Activated T-cell treated with anti-CD3 and anti-CD28 coated beads, Interleukin-2, amount 50 U/mL, for 72 hours (primary cell): ENCODE measurements around the gene SMYD4. TPM values are rescaled to one million over a fixed set of nuclear protein-coding genes. Genes with fewer than 3 reads are reported as not detected.
"Not testable (repeated sequence)": the region's sequence is repeated elsewhere in the genome, so short reads cannot be mapped to it uniquely, and the experiment has no call there.

Experiments used
- ATAC-seq, 2 donors: fragments of 150-1000 bp; cut with Tn5 transposase; replicated peaks in 1 of 2; 2 replicates each; pipeline ENCODE4 v1.10.0; 2021; ENCODE audit warnings: moderate library complexity in 2 of 2, mild to moderate bottlenecking in 1 of 2
- DNase-seq, 2 donors: peaks; one replicate each; pipeline ENCODE4 v3.0.0; 2021 to 2022; ENCODE audit warnings: mixed read lengths in 1 of 2
- H3K27ac Mint-ChIP-seq: one replicate; pipeline ENCODE4 v1.8.0; 2022; ENCODE audit warnings: mild to moderate bottlenecking, moderate library complexity, mixed read lengths
- H3K27me3 Mint-ChIP-seq: one replicate; pipeline ENCODE4 v1.8.0; 2022; ENCODE audit warnings: low read depth, mixed read lengths
- H3K36me3 Mint-ChIP-seq, 2 donors: one replicate each; pipeline ENCODE4 v1.8.0; 2022; ENCODE audit warnings: mixed read lengths in 2 of 2, mild to moderate bottlenecking in 1 of 2; ENCODE audit not compliant: insufficient read depth in 2 of 2
- H3K4me1 Mint-ChIP-seq: one replicate; pipeline ENCODE4 v1.8.0; 2022; ENCODE audit warnings: low read depth, mixed read lengths
- H3K4me3 Mint-ChIP-seq, 2 donors: one replicate each; pipeline ENCODE4 v1.8.0; 2022; ENCODE audit warnings: mild to moderate bottlenecking in 2 of 2, mixed read lengths in 2 of 2, moderate library complexity in 2 of 2
- H3K9me3 Mint-ChIP-seq, 2 donors: one replicate each; pipeline ENCODE4 v1.8.0; 2022; ENCODE audit warnings: mixed read lengths in 2 of 2
- total RNA-seq, 2 donors: library from RNA; stranded (reverse); gene quantifications; one replicate each; pipeline ENCODE4 v1.2.3, GENCODE V29; 2022

SMYD4 gene
- total RNA-seq, 2 donors from 2014 or later, result 23.0 to 30.6 TPM

- not testable (repeated sequence) for ATAC-seq, H3K36me3 Mint-ChIP-seq, DNase-seq, H3K27ac Mint-ChIP-seq, H3K9me3 Mint-ChIP-seq, H3K4me1 Mint-ChIP-seq, H3K27me3 Mint-ChIP-seq, H3K4me3 Mint-ChIP-seq
Observed at GRCh38 chr17:1809815-1810214, 19.9 kb downstream of the SMYD4 start.

- Mint-ChIP-seq H3K4me3 (no peak overlapping the region), H3K36me3 (peaks cover 0 to 5% of the 10 kb centered on the region in 2 donors), H3K9me3 (no peaks in the 10 kb centered on the region), H3K27me3 (no peaks in the 10 kb centered on the region), H3K4me1 (no peaks in the 10 kb centered on the region), H3K27ac (no peak overlapping the region)
- DNase-seq (no peak), ATAC-seq (no peak)
Observed at GRCh38 chr17:1808644-1809043, 21.1 kb downstream of the SMYD4 start.

GRCh38 chr17:1807890-1808289 lies 21.8 kb downstream of the SMYD4 start:
- Mint-ChIP-seq H3K36me3 (peaks cover 0 to 5% of the 10 kb centered on the region in 2 donors), H3K4me1 (no peaks in the 10 kb centered on the region), H3K9me3 (no peaks in the 10 kb centered on the region), H3K4me3 (no peak overlapping the region), H3K27ac (no peak overlapping the region), H3K27me3 (no peaks in the 10 kb centered on the region)
- ATAC-seq, result no peak
- DNase-seq, result no peak

GRCh38 chr17:1803280-1803679 lies 26.4 kb downstream of the SMYD4 start:
- ATAC-seq (no peak), DNase-seq (no peak)
- no peak overlapping the region for H3K4me3 Mint-ChIP-seq
- H3K9me3 Mint-ChIP-seq, result no peaks in the 10 kb centered on the region
- no peak overlapping the region for H3K27ac Mint-ChIP-seq
- H3K27me3 Mint-ChIP-seq, result no peaks in the 10 kb centered on the region
- no peaks in the 10 kb centered on the region for H3K4me1 Mint-ChIP-seq
- peaks cover 0 to 8% of the 10 kb centered on the region in 2 donors for H3K36me3 Mint-ChIP-seq

DNA sequence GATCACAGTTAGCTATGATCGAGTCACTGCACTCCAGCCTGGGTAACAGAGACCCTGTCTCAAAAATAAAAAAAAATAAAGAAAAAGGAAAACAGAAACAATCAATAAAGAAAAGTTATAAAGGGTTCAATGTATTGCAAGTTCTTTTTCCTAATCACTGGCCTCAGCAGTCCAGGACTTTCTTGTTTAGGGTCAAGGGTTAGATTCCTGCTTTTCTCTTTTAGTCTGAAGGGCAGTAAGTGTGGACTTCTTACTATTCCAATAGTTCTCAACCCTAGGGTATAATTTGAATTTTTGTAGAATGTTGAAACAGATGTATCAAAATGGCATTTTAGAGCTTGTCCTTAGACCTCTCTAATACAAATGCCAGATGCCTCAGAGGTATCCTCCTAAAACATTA lies 27.3 kb downstream of the SMYD4 start:
- H3K4me1 Mint-ChIP-seq, result no peaks in the 10 kb centered on the region
- H3K27me3 Mint-ChIP-seq, result no peaks in the 10 kb centered on the region
- DNase-seq (no peak), ATAC-seq (no peak)
- no peaks in the 10 kb centered on the region for H3K9me3 Mint-ChIP-seq
- H3K4me3 Mint-ChIP-seq, result no peak overlapping the region
- peaks cover under 1 to 9% of the 10 kb centered on the region in 2 donors for H3K36me3 Mint-ChIP-seq
- no peak overlapping the region for H3K27ac Mint-ChIP-seq

DNA sequence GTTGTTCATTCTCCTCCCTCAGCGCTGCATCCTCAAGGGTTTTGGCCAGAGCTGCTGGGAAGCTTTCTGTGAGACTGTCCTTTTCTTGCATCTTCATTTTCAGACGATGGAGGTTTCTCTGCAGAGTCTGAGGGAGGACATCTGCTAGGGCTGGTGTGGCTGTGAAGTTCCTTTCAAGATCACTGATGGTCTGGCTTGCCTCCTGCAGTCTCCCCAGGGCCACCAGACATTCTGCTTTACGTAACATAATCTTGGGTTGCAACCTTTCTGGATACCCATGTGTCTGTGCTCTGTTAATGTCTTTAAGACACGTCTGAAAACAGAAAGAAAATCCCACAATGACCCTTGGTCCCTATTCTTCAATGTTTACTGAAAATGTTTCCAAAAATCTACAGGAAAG lies 29.0 kb downstream of the SMYD4 start:
- no peaks in the 10 kb centered on the region for H3K9me3 Mint-ChIP-seq
- no peaks in the 10 kb centered on the region for H3K4me1 Mint-ChIP-seq
- H3K36me3 Mint-ChIP-seq, result peaks cover 1 to 11% of the 10 kb centered on the region in 2 donors
- DNase-seq, result no peak
- H3K27ac Mint-ChIP-seq, result no peak overlapping the region
- no peak for ATAC-seq
- H3K4me3 Mint-ChIP-seq, result no peak overlapping the region
- no peaks in the 10 kb centered on the region for H3K27me3 Mint-ChIP-seq

- Mint-ChIP-seq H3K4me1 (no peaks in the 10 kb centered on the region), H3K27ac (no peak overlapping the region), H3K36me3 (peaks cover 1 to 11% of the 10 kb centered on the region in 2 donors), H3K27me3 (no peaks in the 10 kb centered on the region), H3K9me3 (no peaks in the 10 kb centered on the region), H3K4me3 (no peak overlapping the region)
- no peak for DNase-seq
- ATAC-seq, result no peak
Observed at GRCh38 chr17:1800240-1800639, 29.5 kb downstream of the SMYD4 start.

GRCh38 chr17:1797846-1798245 lies 31.9 kb downstream of the SMYD4 start:
- not testable (repeated sequence) for H3K4me1 Mint-ChIP-seq, H3K27me3 Mint-ChIP-seq, H3K4me3 Mint-ChIP-seq, DNase-seq, H3K9me3 Mint-ChIP-seq, ATAC-seq, H3K27ac Mint-ChIP-seq, H3K36me3 Mint-ChIP-seq

DNA sequence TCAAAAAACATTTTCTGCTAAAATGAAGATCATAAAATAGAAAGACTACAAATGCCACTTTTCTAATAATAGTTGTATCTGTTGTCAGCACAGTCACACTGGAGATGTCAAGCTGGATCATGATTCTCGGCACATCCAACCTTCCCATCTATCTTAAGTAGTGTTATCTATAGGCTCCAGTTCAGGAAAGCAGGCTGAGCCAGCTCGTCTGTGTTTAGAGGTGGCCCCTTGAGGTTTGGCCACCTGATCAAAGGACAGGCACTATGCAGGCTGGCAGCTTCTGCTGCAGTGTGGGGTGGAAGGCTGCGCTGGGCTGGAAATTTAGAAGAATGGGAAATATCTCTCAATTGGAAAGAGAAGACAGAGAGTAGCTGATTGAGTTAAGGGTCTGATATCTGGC lies 32.4 kb downstream of the SMYD4 start:
- Mint-ChIP-seq H3K36me3 (peaks cover 1 to 9% of the 10 kb centered on the region in 2 donors), H3K27ac (no peak overlapping the region), H3K4me1 (no peaks in the 10 kb centered on the region), H3K4me3 (no peak overlapping the region), H3K27me3 (no peaks in the 10 kb centered on the region), H3K9me3 (no peaks in the 10 kb centered on the region)
- DNase-seq (no peak), ATAC-seq (no peak)

DNA sequence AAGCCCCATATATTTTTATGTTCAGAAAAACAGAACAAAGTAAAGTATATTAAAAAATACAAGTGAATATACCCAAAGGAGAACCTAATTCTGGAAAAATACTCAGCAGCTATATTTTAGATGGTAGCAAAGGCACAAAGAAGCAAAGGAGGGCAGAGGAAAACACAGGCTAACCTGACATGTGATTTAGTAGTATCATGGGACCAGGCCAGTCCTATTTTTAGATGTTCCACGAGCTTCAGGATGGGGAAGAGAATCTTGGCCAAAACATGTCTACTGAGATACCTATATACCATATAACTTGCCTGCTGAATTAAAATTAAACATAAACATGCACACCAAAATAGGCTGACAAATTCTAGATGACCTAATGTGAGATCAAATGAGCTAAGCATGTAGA lies 32.9 kb downstream of the SMYD4 start:
- H3K9me3 Mint-ChIP-seq, result no peaks in the 10 kb centered on the region
- H3K27ac Mint-ChIP-seq, result no peak overlapping the region
- ATAC-seq (no peak), DNase-seq (no peak)
- H3K36me3 Mint-ChIP-seq, result peaks cover 1 to 8% of the 10 kb centered on the region in 2 donors
- no peaks in the 10 kb centered on the region for H3K27me3 Mint-ChIP-seq
- H3K4me1 Mint-ChIP-seq, result no peaks in the 10 kb centered on the region
- H3K4me3 Mint-ChIP-seq, result no peak overlapping the region

DNA sequence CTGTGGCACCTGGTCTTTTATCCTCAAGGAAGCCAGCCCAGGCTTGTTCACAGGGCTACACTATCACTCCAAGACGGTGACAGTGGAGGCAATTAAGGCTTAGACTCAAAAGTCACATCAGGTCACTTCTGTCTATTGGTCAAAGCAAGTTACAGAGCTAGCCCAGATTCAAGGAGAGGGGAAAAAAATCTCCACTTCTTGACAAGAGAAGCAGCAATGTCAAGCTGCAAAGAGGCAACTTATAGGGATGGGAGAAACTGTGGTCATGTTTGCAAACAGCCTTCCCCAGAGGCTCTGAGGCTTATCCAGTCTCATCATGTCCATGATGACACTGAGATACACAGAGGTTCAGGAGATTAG lies 36.3 kb downstream of the SMYD4 start:
- no peaks in the 10 kb centered on the region for H3K9me3 Mint-ChIP-seq
- no peak for DNase-seq
- no peak for ATAC-seq
- H3K4me3 Mint-ChIP-seq, result no peak overlapping the region
- H3K27me3 Mint-ChIP-seq, result no peaks in the 10 kb centered on the region
- peaks cover 1 to 6% of the 10 kb centered on the region in 2 donors for H3K36me3 Mint-ChIP-seq
- H3K4me1 Mint-ChIP-seq, result no peaks in the 10 kb centered on the region
- H3K27ac Mint-ChIP-seq, result no peak overlapping the region

DNA sequence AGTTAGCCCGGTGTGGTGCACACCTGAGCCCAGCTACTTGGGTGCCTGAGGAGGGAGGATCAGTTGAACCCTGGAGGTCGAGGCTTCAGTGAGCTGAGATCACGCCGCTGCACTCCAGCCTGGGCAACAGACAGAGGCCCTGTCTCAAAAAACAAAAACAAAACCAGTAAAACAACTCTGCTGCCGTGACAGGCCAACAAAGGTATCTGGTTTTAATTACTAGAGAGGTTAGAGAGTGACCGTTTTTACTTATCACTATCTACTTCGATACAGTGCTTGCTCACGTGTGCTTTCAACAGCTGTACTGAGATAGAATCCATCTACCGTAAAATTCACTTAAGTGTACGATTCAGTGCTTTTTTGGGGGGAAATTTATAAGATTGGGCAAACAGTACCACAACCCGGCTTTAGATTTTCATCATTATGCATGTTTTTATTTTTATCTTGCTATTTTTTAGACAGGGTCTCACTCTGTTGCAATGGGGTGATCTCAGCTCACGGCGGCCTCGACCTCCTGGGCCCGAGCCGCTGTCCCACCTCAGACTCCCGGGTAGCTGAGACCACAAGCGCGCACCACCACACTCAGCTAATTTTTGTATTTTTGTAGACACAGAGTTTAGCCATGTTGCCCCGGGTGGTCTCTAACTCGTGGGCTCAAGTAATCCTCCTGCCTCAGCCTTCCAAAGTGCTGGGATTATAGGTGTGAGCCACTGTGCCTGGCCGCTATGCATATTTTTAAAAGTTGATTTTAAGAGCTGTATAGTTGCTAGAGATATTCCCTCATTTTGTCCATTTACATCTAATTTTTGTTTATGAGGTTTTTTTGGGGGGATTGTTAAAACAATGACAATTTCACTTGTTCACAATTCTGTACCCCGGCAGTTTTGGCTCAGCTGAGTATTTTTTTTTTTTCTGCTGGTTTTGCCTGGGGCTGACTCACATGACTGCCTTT lies 36.9 kb downstream of the SMYD4 start:
- Mint-ChIP-seq H3K36me3 (peaks cover 1 to 6% of the 10 kb centered on the region in 2 donors), H3K27me3 (no peaks in the 10 kb centered on the region), H3K27ac (no peak overlapping the region), H3K9me3 (no peaks in the 10 kb centered on the region), H3K4me1 (no peaks in the 10 kb centered on the region), H3K4me3 (no peak overlapping the region)
- no peak for DNase-seq
- ATAC-seq, result no peak

- DNase-seq, result no peak
- Mint-ChIP-seq H3K9me3 (no peaks in the 10 kb centered on the region), H3K27me3 (no peaks in the 10 kb centered on the region), H3K4me3 (no peak overlapping the region), H3K4me1 (no peaks in the 10 kb centered on the region), H3K27ac (no peak overlapping the region), H3K36me3 (peaks cover 3% of the 10 kb centered on the region in 2 donors)
- ATAC-seq, result no peak
Observed at GRCh38 chr17:1789936-1790335, 39.8 kb downstream of the SMYD4 start.
